Tibial artery (tissue), 4 donors: ENCODE data around the gene ANKRD44.

Experiments used
- DNase-seq, 2 donors: peaks; one replicate each; pipeline ENCODE4 v3.0.0-alpha.2; 2019
- H3K27ac ChIP-seq, 2 donors: fragments of 200-600 bp; sonication (generic) in 1 of 2; 1 replicate in 1 of 2; 2 replicates in 1 of 2; pipeline ENCODE4 v1.5.1; 2018 to 2019; ENCODE audit warnings: mild to moderate bottlenecking in 1 of 2
- H3K27me3 ChIP-seq, 2 donors: fragments of 200-600 bp; sonication (generic) in 1 of 2; one replicate each; pipeline versions ENCODE4 v1.5.1 to v1.6.0; 2016 to 2019
- H3K36me3 ChIP-seq, 3 donors: fragments of 200-600 bp; sonication (generic) in 2 of 3; one replicate each; pipeline ENCODE4 v1.5.1; 2016 to 2019; ENCODE audit warnings: mild to moderate bottlenecking in 2 of 3
- H3K4me1 ChIP-seq, 4 donors: fragments of 200-600 bp; sonication (generic) in 2 of 4; 1 replicate in 3 of 4; 2 replicates in 1 of 4; pipeline ENCODE4 v1.5.1; 2016 to 2019
- H3K4me3 ChIP-seq, 2 donors: fragments of 200-600 bp; sonication (generic) in 1 of 2; 1 replicate in 1 of 2; 2 replicates in 1 of 2; pipeline ENCODE4 v1.5.1; 2018 to 2019; ENCODE audit warnings: mild to moderate bottlenecking in 2 of 2
- H3K9me3 ChIP-seq, 3 donors: fragments of 200-600 bp; sonication (generic) in 1 of 3; one replicate each; pipeline ENCODE4 v1.5.1; 2016 to 2019
- CTCF ChIP-seq, 2 experiments: fragments of 200-600 bp in 1 of 2; fragments of 450-650 bp in 1 of 2; IDR thresholded peaks; one replicate each; pipeline ENCODE4 v1.5.1; 2017 to 2019; ENCODE audit warnings: antibody characterized with exemption in 2 of 2, mild to moderate bottlenecking in 1 of 2, moderate library complexity in 1 of 2
- intact Hi-C: fragments of 100-400 bp; cut with DNase I; formaldehyde crosslinking; loops from one replicate; pipeline ENCODE4 v1.15.0; 2023; ENCODE audit warnings: low total_unique reads

The ANKRD44 gene

GRCh38 chr2:197059477-197059876 lies 251.1 kb downstream of the ANKRD44 start:
- no peaks in the 10 kb centered on the region for H3K4me1 ChIP-seq
- no peak for DNase-seq
- no peak for TF ChIP-seq CTCF (IDR thresholded peaks at IDR 0.05)
- no peak overlapping the region for H3K27ac ChIP-seq
- intact Hi-C loops, result no loop called here
- H3K9me3 ChIP-seq, result peaks cover 0 to 8% (median 0%) of the 10 kb centered on the region in 3 donors
- no peak overlapping the region for H3K4me3 ChIP-seq
- peaks cover 14 to 24% (median 21%) of the 10 kb centered on the region in 3 donors for H3K36me3 ChIP-seq
- H3K27me3 ChIP-seq, result no peaks in the 10 kb centered on the region

- no peak for TF ChIP-seq CTCF (IDR thresholded peaks at IDR 0.05)
- no peaks in the 10 kb centered on the region for H3K27me3 ChIP-seq
- intact Hi-C loops, result no loop called here
- DNase-seq, result no peak
- H3K4me1 ChIP-seq, result no peaks in the 10 kb centered on the region
- no peak overlapping the region for H3K4me3 ChIP-seq
- H3K36me3 ChIP-seq, result peaks cover 14 to 25% (median 23%) of the 10 kb centered on the region in 3 donors
- peaks cover 0 to 8% (median 0%) of the 10 kb centered on the region in 3 donors for H3K9me3 ChIP-seq
- H3K27ac ChIP-seq, result no peak overlapping the region
These were observed 251.7 kb downstream of the ANKRD44 start for GRCh38 chr2:197058777-197059300.

- peaks cover 0 to 8% (median 0%) of the 10 kb centered on the region in 3 donors for H3K9me3 ChIP-seq
- DNase-seq, result no peak
- H3K4me3 ChIP-seq, result no peak overlapping the region
- intact Hi-C loops, result no loop called here
- H3K4me1 ChIP-seq, result no peaks in the 10 kb centered on the region
- TF ChIP-seq CTCF (IDR thresholded peaks at IDR 0.05), result no peak
- H3K36me3 ChIP-seq, result peaks cover 14 to 25% (median 23%) of the 10 kb centered on the region in 3 donors
- H3K27ac ChIP-seq, result no peak overlapping the region
- no peaks in the 10 kb centered on the region for H3K27me3 ChIP-seq
These were observed 252.6 kb downstream of the ANKRD44 start for GRCh38 chr2:197057959-197058358.

- no peak overlapping the region for H3K27ac ChIP-seq
- no peak overlapping the region for H3K4me3 ChIP-seq
- no peak for DNase-seq
- H3K27me3 ChIP-seq, result no peaks in the 10 kb centered on the region
- no peaks in the 10 kb centered on the region for H3K4me1 ChIP-seq
- no peak for TF ChIP-seq CTCF (IDR thresholded peaks at IDR 0.05)
- H3K9me3 ChIP-seq, result peaks cover 0 to 8% (median 0%) of the 10 kb centered on the region in 3 donors
- H3K36me3 ChIP-seq, result peaks cover 3 to 23% (median 17%) of the 10 kb centered on the region in 3 donors
- intact Hi-C loops, result no loop called here
These were observed 255.5 kb downstream of the ANKRD44 start for GRCh38 chr2:197055045-197055444.

- intact Hi-C loops, result no loop called here
- no peak for TF ChIP-seq CTCF (IDR thresholded peaks at IDR 0.05)
- H3K27me3 ChIP-seq, result no peaks in the 10 kb centered on the region
- peaks cover 3 to 23% (median 17%) of the 10 kb centered on the region in 3 donors for H3K36me3 ChIP-seq
- no peak overlapping the region for H3K27ac ChIP-seq
- H3K4me3 ChIP-seq, result no peak overlapping the region
- no peak for DNase-seq
- no peaks in the 10 kb centered on the region for H3K4me1 ChIP-seq
- peaks cover 0 to 8% (median 0%) of the 10 kb centered on the region in 3 donors for H3K9me3 ChIP-seq
These were observed 256.1 kb downstream of the ANKRD44 start for GRCh38 chr2:197054437-197054836.

GRCh38 chr2:197052356-197052755 lies 258.2 kb downstream of the ANKRD44 start:
- Histone ChIP-seq H3K4me1 (no peaks in the 10 kb centered on the region), H3K27ac (no peak overlapping the region), H3K4me3 (no peak overlapping the region), H3K36me3 (peaks cover 3 to 23% (median 17%) of the 10 kb centered on the region in 3 donors), H3K9me3 (peaks cover 0 to 8% (median 0%) of the 10 kb centered on the region in 3 donors), H3K27me3 (no peaks in the 10 kb centered on the region)
- DNase-seq, result no peak
- intact Hi-C loops, result no loop called here
- TF ChIP-seq CTCF (IDR thresholded peaks at IDR 0.05), result no peak
